Spleen (tissue), 11 donors: Measurements from ENCODE around the gene SNX10. TPM values are rescaled to one million over a fixed set of nuclear protein-coding genes. Genes with fewer than 3 reads are reported as not detected.
A peak's percentile ranks its signal among the peaks of the same experiment; 100 is the strongest.

Experiments used
- DNase-seq: peaks from one replicate; pipeline ENCODE4 v3.0.0-alpha.2; 2020
- H3K27ac ChIP-seq, 8 donors: fragments of 200-600 bp; sonication (generic) in 7 of 8; 1 replicate in 4 of 8; 2 replicates in 4 of 8; pipeline versions ENCODE4 v1.5.0 to v1.8.0; 2016 to 2021; ENCODE audit warnings: inconsistent platforms in 4 of 8, mild to moderate bottlenecking in 4 of 8, moderate library complexity in 1 of 8
- H3K27me3 ChIP-seq, 7 donors: fragments of 200-600 bp; sonication (generic) in 6 of 7; replicated peaks in 1 of 7; 1 replicate in 4 of 7; 2 replicates in 3 of 7; pipeline versions ENCODE4 v1.5.0 to v1.8.0; 2016 to 2021; ENCODE audit warnings: inconsistent platforms in 3 of 7, mild to moderate bottlenecking in 1 of 7
- H3K36me3 ChIP-seq, 6 donors: fragments of 200-600 bp; sonication (generic) in 5 of 6; 1 replicate in 4 of 6; 2 replicates in 2 of 6; pipeline versions ENCODE4 v1.5.0 to v1.8.0; 2016 to 2021; ENCODE audit warnings: inconsistent platforms in 2 of 6
- H3K4me1 ChIP-seq, 6 donors: fragments of 200-600 bp; sonication (generic) in 5 of 6; 1 replicate in 3 of 6; 2 replicates in 3 of 6; pipeline versions ENCODE4 v1.5.0 to v1.8.0; 2016 to 2021; ENCODE audit warnings: inconsistent platforms in 3 of 6
- H3K4me3 ChIP-seq, 8 donors: fragments of 200-600 bp; sonication (generic) in 7 of 8; 1 replicate in 4 of 8; 2 replicates in 4 of 8; pipeline versions ENCODE4 v1.5.0 to v1.8.0; 2016 to 2021; ENCODE audit warnings: inconsistent platforms in 4 of 8, mild to moderate bottlenecking in 4 of 8, moderate library complexity in 2 of 8
- H3K9me3 ChIP-seq, 8 donors: fragments of 200-600 bp; sonication (generic) in 7 of 8; 1 replicate in 4 of 8; 2 replicates in 4 of 8; pipeline versions ENCODE4 v1.5.0 to v1.8.0; 2016 to 2021; ENCODE audit warnings: inconsistent platforms in 4 of 8
- POLR2A ChIP-seq, 3 donors: fragments of 450-650 bp; IDR thresholded peaks; one replicate each; pipeline ENCODE4 v1.5.1; 2017; ENCODE audit warnings: antibody characterized with exemption in 3 of 3, mild to moderate bottlenecking in 1 of 3
- POLR2AphosphoS5 ChIP-seq, 3 donors: sonication (generic); formaldehyde crosslinking; IDR thresholded peaks; one replicate each; pipeline ENCODE4 v1.5.1; 2017; ENCODE audit warnings: antibody characterized with exemption in 3 of 3
- WGBS, 5 donors: extraction: QIAGEN DNeasy Blood & Tissue Kit in 3 of 5; methylation state at CpG; one replicate each; pipeline versions ENCODE4 v1.1.5 to v1.1.7; 2013 to 2018; 5-methylcytosine and 5-hydroxymethylcytosine counted together
- intact Hi-C: fragments of 100-400 bp; cut with DNase I; formaldehyde crosslinking; loops from one replicate; pipeline ENCODE4 v1.15.0; 2023; ENCODE audit warnings: low total_unique reads
- polyA plus RNA-seq, 3 donors: library from polyadenylated mRNA; stranded (reverse); fragments of 200-250 nt; gene quantifications; one replicate each; pipeline ENCODE4 v1.2.1, GENCODE V29; 2013
- total RNA-seq, 7 donors: library from RNA; depleted of rRNA in 3 of 7; stranded (reverse); fragments of >200 nt in 3 of 7; fragmentation: NEBNext Ultra II Directional in 4 of 7; extraction: Animal tissue kit (Norgen Biotek cat#: 25700) in 4 of 7; gene quantifications; one replicate each; pipeline versions ENCODE4 v1.1.0 to v1.2.1, GENCODE V29; 2016 to 2021
- TF ChIP-seq, protein P1 (sequence below), 11 experiments: fragments of 200-600 bp in 7 of 11; fragments of 450-650 bp in 4 of 11; sonication (generic) in 4 of 11; IDR thresholded peaks in 8 of 11; conservative IDR thresholded peaks in 3 of 11; 1 replicate in 7 of 11; 2 replicates in 4 of 11; pipeline versions ENCODE4 v1.4.0 to v1.8.0; 2016 to 2021; ENCODE audit warnings: antibody characterized with exemption in 11 of 11, inconsistent platforms in 4 of 11, mild to moderate bottlenecking in 1 of 11
- donor health status: healthy with polysubstance abuse.
- donor health status: DM: no; HTN: no; CAD: no; lungs with moderate emphysema.
- donor health status: DM: no; HTN: no; CAD: no.
- donor health status: Bipolar disorder and iron deficiency.
- donor health status: healthy.
- donor health status: DM: no; HTN: no; CAD: no.
- donor health status: DM: yes; HTN: yes; CAD: no.

SNX10 gene
- total and polyA plus RNA-seq, 10 donors: 20.8 to 46.3 (median 38.7) TPM

DNA sequence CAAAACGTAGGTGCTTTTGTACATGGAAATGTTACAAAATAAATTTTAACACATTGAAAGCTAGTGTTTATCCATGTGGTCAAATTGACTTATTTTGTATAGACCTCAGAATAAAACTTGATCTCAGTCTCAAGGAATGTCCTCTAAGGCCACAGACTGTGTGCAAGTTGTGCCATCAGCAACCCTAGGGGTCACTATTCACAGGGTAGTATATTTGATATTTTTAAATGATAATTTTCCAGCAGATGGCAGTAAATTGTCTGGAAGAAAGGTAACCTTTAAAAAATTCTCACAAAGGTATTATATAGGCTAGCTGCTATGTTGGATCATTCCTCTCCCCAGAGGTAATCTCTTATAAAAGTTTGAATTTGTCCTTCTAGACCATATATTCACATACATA, 12.9 kb upstream of the SNX10 start:
- intact Hi-C loops: loop anchor here (5.0 kb wide), 1 partner anchor 84 kb away; no protein-coding TSS in a partner anchor
- H3K36me3 ChIP-seq: no peaks in the 10 kb centered on the region
- no peak overlapping the region for H3K4me3 ChIP-seq
- H3K27ac ChIP-seq: peak overlapping the region in 1 of 8 donors; percentile 45
- 0 to 33% (median 24%) methylated on average over 1 of the region's 1 CpG for WGBS, 5 donors
- H3K4me1 ChIP-seq: peaks cover 0 to 20% (median 7%) of the 10 kb centered on the region in 6 donors
- no peaks in the 10 kb centered on the region for H3K9me3 ChIP-seq
- TF ChIP-seq POLR2AphosphoS5 (IDR thresholded peaks at IDR 0.05): no peak
- TF ChIP-seq POLR2A (IDR thresholded peaks at IDR 0.05): no peak
- TF ChIP-seq, protein P1, sequence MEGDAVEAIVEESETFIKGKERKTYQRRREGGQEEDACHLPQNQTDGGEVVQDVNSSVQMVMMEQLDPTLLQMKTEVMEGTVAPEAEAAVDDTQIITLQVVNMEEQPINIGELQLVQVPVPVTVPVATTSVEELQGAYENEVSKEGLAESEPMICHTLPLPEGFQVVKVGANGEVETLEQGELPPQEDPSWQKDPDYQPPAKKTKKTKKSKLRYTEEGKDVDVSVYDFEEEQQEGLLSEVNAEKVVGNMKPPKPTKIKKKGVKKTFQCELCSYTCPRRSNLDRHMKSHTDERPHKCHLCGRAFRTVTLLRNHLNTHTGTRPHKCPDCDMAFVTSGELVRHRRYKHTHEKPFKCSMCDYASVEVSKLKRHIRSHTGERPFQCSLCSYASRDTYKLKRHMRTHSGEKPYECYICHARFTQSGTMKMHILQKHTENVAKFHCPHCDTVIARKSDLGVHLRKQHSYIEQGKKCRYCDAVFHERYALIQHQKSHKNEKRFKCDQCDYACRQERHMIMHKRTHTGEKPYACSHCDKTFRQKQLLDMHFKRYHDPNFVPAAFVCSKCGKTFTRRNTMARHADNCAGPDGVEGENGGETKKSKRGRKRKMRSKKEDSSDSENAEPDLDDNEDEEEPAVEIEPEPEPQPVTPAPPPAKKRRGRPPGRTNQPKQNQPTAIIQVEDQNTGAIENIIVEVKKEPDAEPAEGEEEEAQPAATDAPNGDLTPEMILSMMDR (IDR thresholded peaks at IDR 0.05 in 8 of 11, conservative IDR thresholded peaks at IDR 0.05 in 3 of 11): peak in 8 of 11 experiments; percentile 28 to 55 (median 39)
- no peak for DNase-seq
- no peaks in the 10 kb centered on the region for H3K27me3 ChIP-seq

- Histone ChIP-seq H3K36me3 (no peaks in the 10 kb centered on the region), H3K4me1 (peaks cover 0 to 20% (median 7%) of the 10 kb centered on the region in 6 donors), H3K27ac (peak overlapping the region in 1 of 8 donors; percentile 15), H3K4me3 (peak overlapping the region in 3 of 8 donors; percentile 4 to 43 (median 6)), H3K27me3 (no peaks in the 10 kb centered on the region), H3K9me3 (no peaks in the 10 kb centered on the region)
- WGBS, 5 donors: 43 to 70% (median 50%) methylated on average over 4 of the region's 4 CpGs
- DNase-seq: peak; percentile 21
- no peak for TF ChIP-seq POLR2A (IDR thresholded peaks at IDR 0.05)
- TF ChIP-seq, protein P1 (IDR thresholded peaks at IDR 0.05 in 8 of 11, conservative IDR thresholded peaks at IDR 0.05 in 3 of 11): no peak
- no peak for TF ChIP-seq POLR2AphosphoS5 (IDR thresholded peaks at IDR 0.05)
- intact Hi-C loops: loop anchor here (5.0 kb wide), 1 partner anchor 83 kb away; no protein-coding TSS in a partner anchor
These were observed 12.3 kb upstream of the SNX10 start for GRCh38 chr7:26279405-26279804.

GRCh38 chr7:26280097-26280496, 11.6 kb upstream of the SNX10 start:
- Histone ChIP-seq H3K4me1 (peaks cover 0 to 20% (median 7%) of the 10 kb centered on the region in 6 donors), H3K9me3 (no peaks in the 10 kb centered on the region), H3K27ac (peak overlapping the region in 1 of 8 donors; percentile 15), H3K4me3 (no peak overlapping the region), H3K36me3 (no peaks in the 10 kb centered on the region), H3K27me3 (no peaks in the 10 kb centered on the region)
- no peak for DNase-seq
- intact Hi-C loops: no loop called here
- TF ChIP-seq POLR2A (IDR thresholded peaks at IDR 0.05) (no peak), POLR2AphosphoS5 (IDR thresholded peaks at IDR 0.05) (no peak)

DNA sequence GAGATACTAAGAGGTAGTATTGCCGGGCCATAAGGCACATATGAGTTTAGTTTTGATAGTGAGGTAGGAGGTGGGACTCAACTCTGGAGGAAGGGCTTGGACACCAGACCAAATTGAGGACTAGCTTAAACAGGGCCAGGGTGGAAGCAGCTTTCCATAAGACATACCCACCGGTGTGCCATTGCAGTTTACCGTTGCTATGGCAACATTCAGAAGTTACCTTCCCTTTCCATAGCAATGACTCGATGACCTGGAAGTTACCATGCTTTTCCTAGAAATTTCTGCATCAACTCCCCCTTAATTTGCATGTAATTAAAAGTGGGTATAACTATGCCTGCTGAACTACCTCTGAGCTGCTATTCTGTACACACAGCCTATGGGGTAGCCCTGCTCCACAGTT, 10.9 kb upstream of the SNX10 start:
- Histone ChIP-seq H3K4me1 (peaks cover 0 to 20% (median 7%) of the 10 kb centered on the region in 6 donors), H3K9me3 (no peaks in the 10 kb centered on the region), H3K27me3 (no peaks in the 10 kb centered on the region), H3K27ac (no peak overlapping the region), H3K36me3 (no peaks in the 10 kb centered on the region), H3K4me3 (no peak overlapping the region)
- intact Hi-C loops: no loop called here
- DNase-seq: no peak
- TF ChIP-seq, protein P1 (IDR thresholded peaks at IDR 0.05 in 8 of 11, conservative IDR thresholded peaks at IDR 0.05 in 3 of 11): no peak
- TF ChIP-seq POLR2AphosphoS5 (IDR thresholded peaks at IDR 0.05) (no peak), POLR2A (IDR thresholded peaks at IDR 0.05) (no peak)
- 70 to 89% (median 75%) methylated on average over 4 of the region's 4 CpGs for WGBS, 5 donors
